Mammary epithelial cell (primary cell): ENCODE measurements around the gene SMYD4.

ENCODE experiments used
- EZH2 ChIP-seq: IDR thresholded peaks from 2 replicates; pipeline ENCODE4 v1.6.1; 2012; ENCODE audit warnings: low read length, inconsistent platforms, borderline replicate concordance
- TF ChIP-seq, protein P1 (sequence below), 2 donors: IDR thresholded peaks in 1 of 2; conservative IDR thresholded peaks in 1 of 2; 2 replicates each; pipeline ENCODE4 v1.5.1; 2011 to 2012; ENCODE audit warnings: inconsistent platforms in 2 of 2, low read length in 2 of 2, mild to moderate bottlenecking in 2 of 2, control low read depth in 1 of 2, low read depth in 1 of 2; ENCODE audit not compliant: insufficient read depth in 1 of 2; ENCODE audit errors: extremely low read depth in 1 of 2

DNA sequence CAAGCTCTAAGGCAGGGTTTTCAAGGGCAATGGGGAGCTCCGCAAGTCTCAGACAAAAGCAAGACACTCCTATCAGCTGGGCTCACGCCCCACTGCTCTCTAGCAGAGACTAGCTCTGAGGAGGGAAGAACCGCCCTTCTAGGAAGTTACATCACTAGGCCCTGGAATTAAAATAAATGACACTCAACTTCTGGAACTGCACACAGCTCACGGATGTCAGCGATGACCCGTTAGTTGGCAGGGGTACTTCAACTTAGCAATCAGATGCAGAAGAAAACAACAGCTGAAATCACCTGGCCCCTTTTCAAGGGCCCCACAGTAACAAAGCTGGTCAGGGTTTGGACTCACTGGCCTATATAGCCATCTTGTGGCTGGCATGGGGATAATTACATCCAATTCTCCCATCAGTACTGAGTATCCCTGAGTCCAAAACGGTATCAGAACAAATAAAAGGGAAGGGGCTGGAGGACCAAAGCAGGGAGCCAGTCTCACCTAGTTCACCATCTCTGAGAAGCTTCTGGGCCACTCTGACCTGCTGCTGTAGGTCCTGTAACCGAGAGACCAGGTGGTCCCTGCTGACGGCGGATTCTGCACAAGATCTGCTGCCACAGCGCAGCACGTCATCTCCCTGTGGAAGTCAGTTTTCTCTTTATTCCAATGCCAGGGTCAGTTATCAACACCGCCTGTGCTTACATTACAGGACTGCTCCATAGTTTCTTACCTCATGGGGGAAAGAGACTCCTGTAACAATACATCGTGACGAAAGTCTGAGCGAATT lies 45.7 kb downstream of the SMYD4 start:
- TF ChIP-seq, protein P1, sequence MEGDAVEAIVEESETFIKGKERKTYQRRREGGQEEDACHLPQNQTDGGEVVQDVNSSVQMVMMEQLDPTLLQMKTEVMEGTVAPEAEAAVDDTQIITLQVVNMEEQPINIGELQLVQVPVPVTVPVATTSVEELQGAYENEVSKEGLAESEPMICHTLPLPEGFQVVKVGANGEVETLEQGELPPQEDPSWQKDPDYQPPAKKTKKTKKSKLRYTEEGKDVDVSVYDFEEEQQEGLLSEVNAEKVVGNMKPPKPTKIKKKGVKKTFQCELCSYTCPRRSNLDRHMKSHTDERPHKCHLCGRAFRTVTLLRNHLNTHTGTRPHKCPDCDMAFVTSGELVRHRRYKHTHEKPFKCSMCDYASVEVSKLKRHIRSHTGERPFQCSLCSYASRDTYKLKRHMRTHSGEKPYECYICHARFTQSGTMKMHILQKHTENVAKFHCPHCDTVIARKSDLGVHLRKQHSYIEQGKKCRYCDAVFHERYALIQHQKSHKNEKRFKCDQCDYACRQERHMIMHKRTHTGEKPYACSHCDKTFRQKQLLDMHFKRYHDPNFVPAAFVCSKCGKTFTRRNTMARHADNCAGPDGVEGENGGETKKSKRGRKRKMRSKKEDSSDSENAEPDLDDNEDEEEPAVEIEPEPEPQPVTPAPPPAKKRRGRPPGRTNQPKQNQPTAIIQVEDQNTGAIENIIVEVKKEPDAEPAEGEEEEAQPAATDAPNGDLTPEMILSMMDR (conservative IDR thresholded peaks at IDR 0.05 in 1 of 2, IDR thresholded peaks at IDR 0.05 in 1 of 2; ENCODE audit: extremely low read depth in 1 of 2, insufficient read depth in 1 of 2, low read depth in 1 of 2, low read length in 2 of 2): peak; percentile 72 to 81
- no peak for TF ChIP-seq EZH2
